GM18909 (cell line): ENCODE data around the gene GRIK4.
A peak's percentile ranks its signal among the peaks of the same experiment; 100 is the strongest.

Experiments
- ATAC-seq: cut with Tn5 transposase; IDR thresholded peaks from one replicate; pipeline ENCODE4 v1.9.1; 2021; ENCODE audit warnings: mild to moderate bottlenecking; ENCODE audit not compliant: unreplicated experiment, poor library complexity

The GRIK4 gene

DNA sequence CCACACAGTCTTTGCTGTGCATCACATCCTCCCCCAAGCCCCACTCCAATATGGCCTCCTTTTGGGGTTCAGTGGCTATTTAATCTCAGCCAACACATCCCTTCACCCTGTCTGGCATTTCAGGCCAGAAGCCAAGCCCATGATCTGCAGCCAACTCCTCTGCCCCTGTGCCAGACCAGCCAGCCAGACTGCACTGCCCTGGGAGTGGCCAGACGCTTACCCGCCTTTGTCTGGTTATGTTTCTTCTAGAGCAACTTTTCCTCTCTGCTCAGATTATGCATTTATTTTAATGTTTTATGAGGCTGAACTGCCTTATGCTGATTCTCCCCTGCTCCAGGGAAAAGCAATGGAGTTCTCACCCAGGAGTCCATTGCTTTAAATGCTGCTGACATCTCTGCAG lies 305.6 kb downstream of the GRIK4 start:
- no peak for ATAC-seq

DNA sequence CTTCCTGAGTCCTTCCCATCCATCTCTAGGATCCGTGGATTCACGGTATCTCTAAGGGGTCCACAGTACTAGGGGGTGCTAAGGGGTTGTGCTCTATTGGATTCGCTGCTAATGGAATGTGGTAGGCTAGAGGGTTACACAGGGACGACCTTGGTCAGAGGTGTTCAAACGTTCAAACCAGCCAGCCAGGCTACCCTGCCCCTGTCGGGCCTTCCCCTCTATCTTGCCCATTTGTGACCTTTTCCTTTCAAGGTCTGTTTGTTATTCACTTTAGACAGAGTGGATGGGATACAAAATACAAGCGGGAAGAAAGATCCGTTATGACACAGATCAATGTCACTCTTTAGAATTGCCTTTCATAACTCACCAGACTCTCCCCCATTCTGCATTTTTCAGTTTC lies 306.5 kb downstream of the GRIK4 start:
- no peak for ATAC-seq

DNA sequence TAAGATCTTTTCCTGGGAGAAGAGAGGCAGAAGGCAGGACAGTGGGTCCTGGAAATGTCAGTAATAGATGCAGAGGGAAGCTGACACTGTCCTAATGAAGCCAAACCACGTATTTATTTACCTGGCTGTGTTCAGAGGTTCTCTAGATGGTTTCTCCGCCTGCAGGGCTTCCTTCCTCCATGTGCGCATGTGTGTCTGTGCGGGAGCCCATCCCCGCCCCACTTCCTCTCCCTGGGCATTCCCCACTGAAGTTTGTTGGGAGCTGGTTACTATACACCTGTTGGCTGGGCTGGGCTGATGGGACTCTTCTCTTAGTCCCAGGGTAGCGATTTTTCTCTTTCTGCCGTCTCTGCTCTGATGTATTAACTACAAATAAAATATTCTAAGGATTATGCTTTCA lies 307.5 kb downstream of the GRIK4 start:
- no peak for ATAC-seq

DNA sequence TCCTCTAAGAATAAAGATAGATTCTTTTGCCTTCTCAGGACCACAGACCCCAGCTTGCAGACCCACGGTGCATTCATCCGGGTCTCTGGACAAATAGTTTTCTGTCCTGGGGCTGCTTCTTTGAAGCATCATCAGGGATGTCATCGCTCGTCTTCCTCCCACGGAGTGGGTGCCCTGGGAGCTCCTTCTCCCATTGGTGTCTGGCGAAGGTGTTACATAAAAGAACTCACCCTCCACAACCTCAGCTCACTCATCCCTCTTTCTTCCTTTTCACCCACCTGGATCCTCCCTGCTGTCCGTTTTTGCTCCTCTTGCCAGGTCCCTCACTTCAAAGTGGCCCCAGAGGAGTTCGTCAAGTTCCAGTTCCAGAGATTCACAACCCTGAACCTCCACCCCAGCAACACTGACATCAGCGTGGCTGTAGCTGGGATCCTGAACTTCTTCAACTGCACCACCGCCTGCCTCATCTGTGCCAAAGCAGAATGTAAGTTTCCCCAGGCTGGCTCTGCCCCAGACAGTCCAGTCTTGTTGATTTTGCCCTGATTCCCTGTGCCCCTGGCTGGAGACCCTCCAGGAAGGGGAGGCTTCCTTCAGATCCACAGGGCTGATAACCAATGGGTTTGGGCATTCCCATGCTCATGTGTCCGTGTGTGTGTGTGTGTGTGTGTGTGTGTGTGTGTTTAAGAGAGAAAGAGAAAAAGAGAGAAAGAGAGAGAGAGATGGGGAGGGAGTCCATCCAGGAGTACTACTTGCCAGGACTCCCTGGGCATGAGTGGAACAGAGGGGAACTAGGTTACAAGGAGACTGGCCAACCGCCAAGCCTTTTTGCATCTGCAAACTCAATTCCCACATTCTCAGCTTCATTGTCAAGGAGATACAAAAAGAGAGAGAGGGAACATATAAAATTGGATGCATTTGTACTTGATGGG lies 308.2 kb downstream of the GRIK4 start:
- ATAC-seq = no peak

DNA sequence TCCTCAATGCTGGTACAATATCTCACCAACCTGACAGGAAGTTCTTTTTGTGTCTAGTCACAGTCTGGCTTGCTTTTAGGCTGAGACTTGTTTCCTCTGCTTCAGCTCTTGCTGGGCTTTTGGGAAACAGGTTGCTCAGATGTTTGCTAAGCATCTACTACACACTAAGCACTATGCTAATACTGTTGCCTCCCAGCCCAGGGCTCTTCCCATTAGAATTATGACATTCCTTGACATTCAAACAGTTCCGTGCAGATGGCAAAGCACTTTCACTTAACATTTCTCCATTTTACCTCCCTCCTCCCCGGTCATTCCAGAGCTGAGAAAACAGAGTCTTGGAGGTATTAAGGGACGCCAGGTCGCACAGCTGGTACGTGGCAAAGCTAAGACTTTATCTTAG lies 311.6 kb downstream of the GRIK4 start:
- no peak for ATAC-seq

DNA sequence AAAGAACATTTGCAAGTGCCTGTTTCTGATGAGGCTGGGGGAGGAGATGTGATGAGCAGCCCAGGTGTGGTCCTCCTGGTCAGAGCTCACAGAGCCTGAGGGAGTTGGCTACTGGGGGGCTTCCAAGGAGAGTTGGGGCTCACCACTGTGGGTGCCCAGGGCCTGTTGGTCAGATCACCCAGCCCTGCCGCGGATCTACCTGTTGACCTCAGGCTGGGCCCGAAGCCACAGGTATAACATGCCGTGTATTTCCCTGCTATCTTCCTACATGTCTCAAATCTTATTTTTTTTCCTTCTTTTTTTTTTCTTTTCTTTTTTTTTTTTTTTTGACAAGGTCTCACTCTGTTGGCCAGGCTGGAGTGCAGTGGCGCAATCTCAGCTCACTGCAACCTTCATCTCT lies 312.7 kb downstream of the GRIK4 start:
- ATAC-seq = no peak

DNA sequence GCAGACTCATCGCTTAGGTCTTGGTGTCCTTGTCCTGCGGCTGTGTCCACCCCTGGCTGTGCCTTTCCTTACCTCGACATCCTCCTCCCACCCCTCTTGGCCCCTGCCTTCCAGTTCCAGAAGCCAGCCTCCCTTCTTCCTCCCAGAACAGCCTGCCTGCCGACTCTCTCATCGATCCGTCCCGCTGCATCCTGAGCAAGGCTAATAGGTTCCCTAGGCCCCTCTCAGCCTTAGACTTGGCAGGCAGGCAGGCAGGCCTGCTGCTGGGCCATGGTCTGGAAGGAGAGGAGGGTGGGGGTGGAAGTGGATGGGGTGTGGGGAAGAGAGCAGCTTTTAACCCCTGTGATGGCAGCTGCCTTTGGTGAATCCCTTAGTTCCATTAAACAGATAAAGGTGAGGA lies 315.6 kb downstream of the GRIK4 start:
- no peak for ATAC-seq

DNA sequence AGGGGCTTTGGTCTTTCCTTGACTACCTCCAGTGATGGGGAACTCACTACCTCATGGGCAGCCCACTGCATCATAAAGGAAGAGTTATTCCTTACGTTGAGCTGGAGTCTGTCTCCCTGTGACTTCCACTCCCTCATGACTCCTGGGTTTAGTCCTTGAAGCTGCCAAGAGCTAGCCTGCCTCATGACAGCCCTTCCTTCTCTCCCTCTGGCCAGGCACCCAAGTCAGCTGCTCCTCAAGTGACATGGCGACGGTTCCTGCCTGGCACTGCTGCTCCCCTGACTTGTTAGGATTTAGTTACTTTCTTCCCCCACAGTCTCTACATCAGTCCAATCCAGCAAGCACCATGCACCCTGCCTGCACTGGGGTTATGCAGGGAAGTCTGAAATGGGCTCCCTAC lies 316.3 kb downstream of the GRIK4 start:
- ATAC-seq = no peak

DNA sequence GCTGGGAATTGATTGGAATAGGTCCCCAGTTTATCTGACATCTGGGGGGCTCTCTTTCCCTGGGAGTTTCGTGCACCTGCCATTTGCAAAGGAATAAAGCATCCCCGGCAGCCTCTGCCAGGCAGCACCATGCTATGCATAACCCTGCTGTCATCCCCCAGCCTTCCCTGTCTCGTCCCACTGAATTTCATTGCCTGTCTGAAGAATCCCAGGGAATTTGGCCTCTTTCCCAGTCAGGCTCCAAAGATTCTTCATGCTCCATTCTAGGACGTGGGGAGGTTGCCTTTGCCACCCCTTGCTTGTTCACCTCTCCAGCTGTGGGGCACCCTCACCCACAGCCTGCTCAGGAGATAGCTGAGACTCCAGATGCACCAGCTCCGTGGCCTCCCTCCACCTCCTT lies 317.3 kb downstream of the GRIK4 start:
- no peak for ATAC-seq

DNA sequence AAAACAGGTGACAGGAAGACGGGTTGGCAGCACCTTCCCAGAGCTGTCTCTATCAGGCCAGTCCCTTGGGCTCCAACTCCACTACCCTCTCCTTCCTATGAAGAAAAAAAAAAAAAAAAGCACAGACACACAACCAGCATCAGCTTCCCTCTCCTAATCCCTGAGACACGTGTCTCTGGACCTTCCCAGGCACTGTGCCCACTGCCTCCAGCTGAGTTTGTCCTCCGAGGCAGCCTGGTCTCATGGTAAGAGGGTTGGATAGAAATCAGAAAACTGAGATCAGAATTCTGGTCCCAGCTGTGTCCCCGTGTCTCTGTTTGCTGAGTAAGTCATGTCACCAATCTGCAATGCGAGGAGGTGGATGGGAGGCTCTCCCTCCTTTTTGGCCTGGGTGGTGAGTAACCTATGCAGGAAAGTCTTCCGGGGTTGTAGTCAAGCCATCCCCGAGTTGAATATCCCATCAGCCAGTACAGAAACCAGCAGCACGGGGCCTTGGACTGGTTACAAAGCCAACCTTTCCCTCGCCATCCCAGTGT lies 318.6 kb downstream of the GRIK4 start:
- ATAC-seq = no peak

DNA sequence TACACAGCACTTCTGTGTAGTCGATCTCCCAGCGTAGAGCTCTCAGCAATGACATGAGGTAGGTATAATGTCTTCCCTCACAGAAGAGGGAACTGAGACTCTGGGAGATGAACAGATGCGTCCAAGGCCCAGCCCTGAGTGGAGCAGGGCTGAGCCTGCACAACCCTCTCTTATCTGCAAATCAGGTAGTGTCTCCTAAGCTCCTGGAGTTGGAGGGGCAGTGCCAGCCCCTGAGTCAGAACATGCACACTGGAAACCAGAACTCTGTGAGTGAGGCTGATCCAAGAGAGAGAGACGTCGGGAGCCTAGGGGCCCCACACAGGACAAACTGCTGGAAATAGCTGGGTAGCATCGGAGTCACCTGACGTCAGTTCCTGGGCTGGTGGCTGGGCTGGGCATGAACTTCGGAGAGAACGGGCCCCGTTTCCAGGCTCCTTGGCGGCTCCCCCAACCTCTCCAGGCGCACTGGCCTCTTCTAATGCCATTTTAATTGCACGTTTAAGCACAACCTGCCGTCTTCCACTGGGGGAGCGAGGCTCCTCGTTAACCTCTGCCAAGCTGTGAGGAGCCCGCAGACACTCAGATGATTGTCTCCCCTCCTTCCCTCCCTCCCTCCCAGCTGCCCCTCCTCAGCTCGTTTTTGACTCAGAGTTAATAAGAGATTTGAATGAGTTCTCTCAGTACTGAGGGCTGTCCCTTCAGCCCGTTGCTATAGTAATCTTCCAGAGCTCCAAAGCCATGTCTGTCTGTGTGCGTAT lies 321.1 kb downstream of the GRIK4 start:
- no peak for ATAC-seq

DNA sequence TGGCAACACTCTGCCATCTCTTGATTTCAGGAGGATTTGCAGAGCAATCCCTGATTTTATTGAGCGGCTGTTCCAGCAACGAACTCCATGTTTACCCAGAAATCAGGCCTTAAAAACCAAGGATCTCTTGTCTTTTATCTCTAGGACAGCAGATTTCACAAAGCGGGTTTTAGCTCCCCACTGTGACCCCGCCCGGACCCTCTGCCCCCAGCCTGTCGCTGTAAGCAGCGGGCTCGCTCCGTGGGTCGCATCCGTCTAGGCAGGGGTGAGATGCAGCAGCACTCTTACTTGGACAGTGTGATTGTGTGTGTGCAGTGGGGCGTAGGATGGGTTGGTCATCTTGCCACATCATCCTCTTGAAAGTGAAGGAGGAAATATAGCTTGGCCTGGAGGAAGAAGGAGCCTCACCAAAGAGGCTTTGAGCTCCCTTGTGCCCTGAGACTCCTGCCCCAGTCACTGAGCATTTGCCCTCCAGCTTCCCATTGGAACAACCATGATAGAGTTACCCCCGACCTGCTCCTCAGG lies 323.2 kb downstream of the GRIK4 start:
- no peak for ATAC-seq

DNA sequence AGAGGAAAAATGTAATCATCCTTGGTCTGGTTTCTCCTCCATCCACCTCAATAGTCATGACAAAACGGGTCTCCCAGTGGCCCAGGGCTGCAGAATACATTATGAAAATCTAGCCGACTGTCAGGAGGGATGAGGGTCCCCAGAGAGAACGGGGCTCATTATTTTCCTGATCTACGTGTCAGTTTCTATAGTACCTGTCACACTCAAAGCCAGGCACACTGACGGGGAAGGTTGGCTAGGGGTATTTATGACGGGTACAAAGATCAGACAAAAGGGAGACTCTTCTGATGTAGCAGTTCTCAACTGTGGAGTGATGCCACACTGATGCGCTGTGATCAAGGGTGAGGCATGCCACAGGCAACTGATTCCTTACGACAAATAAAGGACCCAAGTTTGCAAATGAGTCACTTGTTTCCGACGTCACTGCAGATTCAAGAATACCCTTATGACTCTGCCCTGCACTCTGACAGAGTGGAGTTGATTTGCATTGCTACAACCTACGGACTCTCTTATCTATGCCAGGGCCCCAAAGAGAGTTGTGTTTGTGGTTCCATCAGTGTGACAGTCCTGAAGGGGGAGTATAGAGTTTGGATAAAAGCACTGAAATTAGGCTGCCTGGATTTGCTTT lies 324.2 kb downstream of the GRIK4 start:
- peak; percentile 90 for ATAC-seq

DNA sequence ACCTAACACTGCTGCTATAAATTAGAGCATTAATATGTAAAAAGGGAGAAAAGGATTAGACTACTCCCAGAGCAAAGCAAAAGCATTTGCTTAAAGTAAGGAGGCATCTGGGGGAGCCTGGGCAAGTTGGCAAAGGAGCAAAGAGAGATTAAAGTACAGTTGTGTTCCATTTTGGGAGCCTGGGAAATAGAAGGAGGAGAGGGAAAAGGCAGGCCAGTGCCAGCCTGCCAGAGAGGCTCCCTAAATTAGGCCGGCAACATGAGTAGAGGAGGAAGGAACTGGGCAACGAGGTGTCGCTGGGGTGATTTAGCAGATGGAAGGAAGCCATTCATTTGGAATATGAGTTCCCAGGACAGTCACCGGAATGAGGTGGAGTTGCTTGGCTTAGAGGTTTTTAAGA lies 326.1 kb downstream of the GRIK4 start:
- no peak for ATAC-seq

DNA sequence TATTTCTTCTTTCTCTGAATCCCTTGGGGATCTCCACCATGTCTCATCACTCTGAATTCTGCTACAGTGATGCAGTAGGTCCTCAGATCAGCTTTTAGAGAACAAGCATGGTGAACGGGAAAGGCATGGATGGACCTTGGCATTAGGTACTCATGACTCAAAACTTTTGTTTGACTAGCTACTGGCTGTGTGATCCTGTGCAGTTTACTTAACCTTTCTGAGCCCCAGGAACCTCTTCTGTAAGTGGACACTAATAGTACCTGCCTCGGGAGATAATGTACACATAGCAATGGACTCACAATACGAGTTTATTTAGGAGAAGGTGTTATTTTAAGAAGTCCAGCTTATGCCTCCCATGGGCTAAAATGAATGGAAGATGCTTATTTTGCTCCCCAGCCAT lies 327.7 kb downstream of the GRIK4 start:
- ATAC-seq = no peak

DNA sequence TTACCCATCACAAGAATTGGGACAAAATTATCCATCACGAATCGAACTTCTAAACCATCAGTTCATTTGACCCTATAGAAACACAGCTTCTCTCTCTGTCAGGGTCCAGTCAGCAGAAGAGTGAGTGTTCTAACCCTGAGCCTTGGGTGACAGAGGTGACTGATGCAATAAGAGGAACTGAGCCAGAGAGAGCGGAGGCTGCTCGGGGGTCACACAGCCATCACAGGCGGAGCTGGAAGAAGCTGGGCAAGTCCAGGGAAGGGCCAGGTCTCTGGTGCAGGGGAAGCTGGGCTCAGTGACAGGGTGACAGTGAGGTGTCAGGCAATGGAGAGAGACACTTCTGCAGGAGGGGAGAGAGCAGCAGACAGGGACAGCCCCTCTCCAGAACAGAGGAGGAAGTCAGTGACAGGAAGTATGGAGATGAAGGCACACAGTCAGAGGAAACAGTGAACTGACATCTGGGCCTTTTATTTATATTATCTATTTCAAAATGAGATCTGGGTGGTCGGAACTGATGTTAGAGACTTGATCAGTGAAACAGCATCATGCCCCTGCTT lies 328.4 kb downstream of the GRIK4 start:
- no peak for ATAC-seq

DNA sequence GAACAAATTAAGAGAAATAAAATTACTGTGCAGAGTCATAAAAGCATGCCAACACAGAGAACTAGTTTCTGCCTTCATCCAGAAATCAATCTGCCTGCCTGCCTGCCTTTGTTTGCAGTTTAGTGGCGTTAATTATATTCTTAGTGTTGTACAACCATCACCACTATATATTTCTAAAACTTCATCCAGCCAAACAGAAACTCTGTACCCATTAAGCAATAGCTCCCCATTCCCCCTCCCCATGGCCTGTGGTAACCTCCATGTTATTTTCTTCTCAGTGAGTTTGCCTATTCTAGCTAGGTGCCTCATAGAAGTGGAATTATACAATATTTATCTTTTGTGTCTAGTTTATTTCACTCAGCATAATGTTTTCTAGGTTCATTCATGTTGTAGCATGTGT lies 329.1 kb downstream of the GRIK4 start:
- no peak for ATAC-seq

DNA sequence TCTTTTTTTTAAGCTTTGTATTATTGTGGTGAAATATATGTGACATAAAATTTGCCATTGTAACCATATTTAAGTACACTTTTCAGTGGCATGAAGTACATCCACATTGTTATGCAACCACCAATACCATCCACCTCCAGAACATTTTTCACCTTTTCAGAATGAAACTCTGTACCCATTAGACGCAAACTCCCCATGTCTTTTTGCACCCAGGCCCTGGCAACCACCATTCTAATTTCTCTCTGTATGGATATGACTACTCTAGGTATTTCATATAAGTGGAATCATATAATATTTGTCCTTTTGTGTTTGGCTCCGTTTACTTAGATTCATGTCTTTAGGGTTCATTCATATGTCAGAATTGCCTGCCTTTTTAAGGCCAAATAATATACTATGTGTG lies 329.5 kb downstream of the GRIK4 start:
- no peak for ATAC-seq

DNA sequence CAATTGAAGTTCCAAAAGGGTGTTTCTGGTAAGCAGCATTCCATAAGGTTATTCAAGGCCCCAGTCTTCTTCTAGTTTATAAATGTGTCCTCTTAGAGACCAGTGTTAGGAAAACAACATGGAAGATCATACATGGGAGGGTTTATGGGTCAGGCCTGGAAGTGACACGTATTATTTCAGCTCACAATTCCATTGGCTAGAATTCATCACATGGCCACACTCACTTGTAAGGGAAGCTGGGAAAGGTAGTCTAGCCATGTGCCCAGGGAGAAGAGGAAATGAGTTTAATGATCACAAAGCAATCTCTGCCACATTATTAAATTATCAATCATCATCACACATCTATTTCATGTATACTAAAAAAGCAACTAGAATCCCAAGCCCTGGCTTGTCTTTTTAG lies 330.6 kb downstream of the GRIK4 start:
- no peak for ATAC-seq

DNA sequence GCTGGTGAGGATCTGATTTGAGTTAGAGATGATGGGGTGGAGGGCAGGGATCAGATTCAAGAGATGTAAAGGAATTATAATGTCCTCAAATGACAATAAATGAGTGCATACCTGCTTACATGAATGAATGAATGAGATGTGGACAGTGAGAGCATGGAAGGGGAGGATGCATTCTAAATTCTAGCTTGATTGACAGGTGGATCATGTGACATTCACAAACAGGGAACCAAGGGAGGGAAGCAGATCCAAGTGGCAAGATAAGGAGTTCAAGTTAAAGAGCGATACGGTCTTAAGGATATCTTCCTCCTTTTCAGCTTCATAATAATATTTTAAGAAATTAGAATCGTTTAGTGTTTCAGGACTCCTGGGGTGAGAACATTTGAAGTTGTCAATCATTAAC lies 341.9 kb downstream of the GRIK4 start:
- no peak for ATAC-seq
